ENCODE data around the gene TAP1. TPM values are rescaled to one million over a fixed set of nuclear protein-coding genes. Genes with fewer than 3 reads are reported as not detected.

Gene TAP1
- polyA plus RNA-seq, 2 of the 4 experiments (the other 2 are of a cell fraction) = 19.0 to 21.2 TPM

- no peak overlapping the region for H3K4me2 ChIP-seq
- H3K9me3 ChIP-seq = no peaks in the 10 kb centered on the region
- FAIRE-seq (no peak), DNase-seq (ENCODE audit: low read depth in 1 of 2, low spot score in 1 of 2) (no peak), ATAC-seq (no peak)
- CTCF ChIA-PET = interaction anchor here (0.9 to 1.2 kb wide), 3 partner anchors 22 to 37 kb away, joined by 3 to 4 read pairs (median 3); partner anchors contain the start of gene TAP1
- POLR2A ChIA-PET = no interaction called here
- no peak for TF ChIP-seq SREBF2 (IDR thresholded peaks at IDR 0.05)
- TF ChIP-seq PBX3 (IDR thresholded peaks at IDR 0.05) = no peak
- no peak for TF ChIP-seq RNF2 (IDR thresholded peaks at IDR 0.05; ENCODE audit: borderline replicate concordance, low read depth)
- no peak for TF ChIP-seq KDM5A (IDR thresholded peaks at IDR 0.05)
- TF ChIP-seq HMGXB4 (CRISPR knock-in tag; IDR thresholded peaks at IDR 0.05; ENCODE audit: borderline replicate concordance) = no peak
- no peak for TF ChIP-seq RAD21 (conservative IDR thresholded peaks at IDR 0.05 in 1 of 2, IDR thresholded peaks at IDR 0.05 in 1 of 2)
- TF ChIP-seq CEBPB (IDR thresholded peaks at IDR 0.05) = no peak
- no peak for TF ChIP-seq FOXS1 (CRISPR knock-in tag; IDR thresholded peaks at IDR 0.05)
- no peak for TF ChIP-seq POLR2AphosphoS2 (conservative IDR thresholded peaks at IDR 0.05; ENCODE audit: low read length)
- TF ChIP-seq CHD4 (IDR thresholded peaks at IDR 0.05; ENCODE audit: borderline replicate concordance) = no peak
- no peak for TF ChIP-seq FOSB (CRISPR knock-in tag; IDR thresholded peaks at IDR 0.05)
- TF ChIP-seq EHF (CRISPR knock-in tag; IDR thresholded peaks at IDR 0.05) = no peak
- TF ChIP-seq BHLHE40 (IDR thresholded peaks at IDR 0.05; ENCODE audit: low read depth, low read length) = no peak
- no peak for TF ChIP-seq TP53 (CRISPR knock-in tag; IDR thresholded peaks at IDR 0.05)
- TF ChIP-seq CBX8 (IDR thresholded peaks at IDR 0.05) = no peak
- no peak for TF ChIP-seq HDAC2 (IDR thresholded peaks at IDR 0.05)
- no peak for TF ChIP-seq JUN (IDR thresholded peaks at IDR 0.05)
- TF ChIP-seq RCOR1 (IDR thresholded peaks at IDR 0.05; ENCODE audit: low read depth, low read length) = no peak
- TF ChIP-seq PHF8 (IDR thresholded peaks at IDR 0.05; ENCODE audit: borderline replicate concordance, low read depth) = no peak
- no peak for TF ChIP-seq HOXB13 (CRISPR knock-in tag; IDR thresholded peaks at IDR 0.05; ENCODE audit: low read depth)
- 68% methylated on average over 5 of the region's 5 CpGs for WGBS (ENCODE audit: missing lambda C conversion rate)
- no peak overlapping the region for H3K4me3 ChIP-seq
- no peak overlapping the region for H3K27ac ChIP-seq
- no peaks in the 10 kb centered on the region for H3K4me1 ChIP-seq
Observed at GRCh38 chr6:32830936-32831335, 22.6 kb downstream of the TAP1 start.

GRCh38 chr6:32830017-32830416 is 23.5 kb downstream of the TAP1 start:
- CTCF ChIA-PET = interaction anchor here (1.0 to 5.8 kb wide), 2 partner anchors 9 to 38 kb away, joined by 3 to 69 read pairs; partner anchors contain the start of gene TAP2
- no peak for DNase-seq (ENCODE audit: low read depth in 1 of 2, low spot score in 1 of 2)

More at GRCh38 chr6:32830017-32830416, 23.5 kb downstream of the TAP1 start:
- FAIRE-seq (no peak), ATAC-seq (no peak)
- Histone ChIP-seq H3K27ac (no peak overlapping the region), H3K9me3 (no peaks in the 10 kb centered on the region), H3K4me3 (no peak overlapping the region), H3K4me2 (no peak overlapping the region), H3K4me1 (no peaks in the 10 kb centered on the region)
- 100% methylated on average over 4 of the region's 5 CpGs for WGBS (ENCODE audit: missing lambda C conversion rate)
- POLR2A ChIA-PET = no interaction called here
- TF ChIP-seq ZNF302 (CRISPR knock-in tag; IDR thresholded peaks at IDR 0.05) = no peak
- TF ChIP-seq ZSCAN20 (CRISPR knock-in tag; IDR thresholded peaks at IDR 0.05) = no peak
- no peak for TF ChIP-seq ZFP36 (IDR thresholded peaks at IDR 0.05; ENCODE audit: borderline replicate concordance, partially characterized antibody)
- no peak for TF ChIP-seq RNF2 (IDR thresholded peaks at IDR 0.05; ENCODE audit: borderline replicate concordance, low read depth)
- no peak for TF ChIP-seq CHD4 (IDR thresholded peaks at IDR 0.05; ENCODE audit: borderline replicate concordance)
- no peak for TF ChIP-seq KDM1A (IDR thresholded peaks at IDR 0.05; ENCODE audit: low read depth)
- TF ChIP-seq JUN (IDR thresholded peaks at IDR 0.05) = no peak
- no peak for TF ChIP-seq REST (IDR thresholded peaks at IDR 0.05)
- TF ChIP-seq TP53 (CRISPR knock-in tag; IDR thresholded peaks at IDR 0.05) = no peak

All from A549 (cell line).